Fibroblast of lung (primary cell): Measurements from ENCODE around the gene MRPS24. TPM values are rescaled to one million over a fixed set of nuclear protein-coding genes. Genes with fewer than 3 reads are reported as not detected.
A peak's percentile ranks its signal among the peaks of the same experiment; 100 is the strongest.
"Not testable (repeated sequence)": the region's sequence is repeated elsewhere in the genome, so short reads cannot be mapped to it uniquely, and the experiment has no call there.

Experiments
- DNase-seq, 2 donors: peaks; one replicate each; pipeline versions ENCODE4 v3.0.0 to v3.0.0-alpha.2; 2010; ENCODE audit warnings: low read depth in 2 of 2
- H2AFZ ChIP-seq: 2 replicates; pipeline ENCODE4 v1.5.1; 2012; ENCODE audit warnings: low read length, control low read depth, inconsistent platforms
- H3K27ac ChIP-seq: 2 replicates; pipeline ENCODE4 v1.5.1; 2011; ENCODE audit warnings: low read length, control low read depth; ENCODE audit not compliant: insufficient read depth
- H3K27me3 ChIP-seq: 2 replicates; pipeline ENCODE4 v1.5.1; 2011; ENCODE audit warnings: mild to moderate bottlenecking, low read length; ENCODE audit not compliant: control insufficient read depth, insufficient read depth
- H3K36me3 ChIP-seq: 2 replicates; pipeline ENCODE4 v1.5.1; 2011; ENCODE audit warnings: low read length; ENCODE audit not compliant: control insufficient read depth, insufficient read depth
- H3K4me1 ChIP-seq: 2 replicates; pipeline ENCODE4 v1.5.1; 2011; ENCODE audit warnings: low read length; ENCODE audit not compliant: control insufficient read depth, insufficient read depth; ENCODE audit errors: extremely low read depth
- H3K4me2 ChIP-seq: 2 replicates; pipeline ENCODE4 v1.5.1; 2011; ENCODE audit warnings: low read length, control low read depth; ENCODE audit not compliant: insufficient read depth; ENCODE audit errors: extremely low read depth
- H3K4me3 ChIP-seq, 4 experiments: fragments of 200-600 bp in 1 of 4; sonication (generic) in 1 of 4; replicated peaks in 1 of 4; 2 replicates each; pipeline ENCODE4 v1.5.1; 2011 to 2016; ENCODE audit warnings: low read length in 4 of 4, low read depth in 3 of 4, mild to moderate bottlenecking in 3 of 4, control low read depth in 2 of 4, inconsistent platforms in 1 of 4, mixed read lengths in 1 of 4; ENCODE audit not compliant: insufficient read depth in 1 of 4; ENCODE audit errors: control extremely low read depth in 1 of 4
- H3K79me2 ChIP-seq: 2 replicates; pipeline ENCODE4 v1.5.1; 2012; ENCODE audit warnings: mild to moderate bottlenecking, low read length, inconsistent platforms; ENCODE audit not compliant: control insufficient read depth, insufficient read depth
- H3K9ac ChIP-seq: 2 replicates; pipeline ENCODE4 v1.5.1; 2011; ENCODE audit warnings: mild to moderate bottlenecking, low read length, control low read depth; ENCODE audit not compliant: insufficient read depth
- H3K9me3 ChIP-seq: 2 replicates; pipeline ENCODE4 v1.5.1; 2012; ENCODE audit warnings: low read depth, low read length; ENCODE audit not compliant: control insufficient read depth, insufficient read depth
- H4K20me1 ChIP-seq: 2 replicates; pipeline ENCODE4 v1.5.1; 2011; ENCODE audit warnings: low read length; ENCODE audit not compliant: control insufficient read depth, insufficient read depth; ENCODE audit errors: extremely low read depth
- EZH2 ChIP-seq: IDR thresholded peaks from 2 replicates; pipeline ENCODE4 v1.5.1; 2012; ENCODE audit warnings: low read length, control low read depth, mild to moderate bottlenecking; ENCODE audit errors: missing control alignments
- polyA plus RNA-seq, 2 donors: library from polyadenylated mRNA; depleted of rRNA in 1 of 2; stranded (reverse) in 1 of 2; unstranded in 1 of 2; fragments of >200 nt; gene quantifications; 2 replicates each; pipeline ENCODE4 v1.2.1, GENCODE V29; 2011 to 2012; ENCODE audit warnings: missing spikeins in 1 of 2
- total RNA-seq: library from RNA; depleted of rRNA; stranded (reverse); fragments of >200 nt; gene quantifications from 2 replicates; pipeline ENCODE4 v1.2.1, GENCODE V29; 2014
- TF ChIP-seq, protein P1 (sequence below), 2 donors: IDR thresholded peaks in 1 of 2; conservative IDR thresholded peaks in 1 of 2; 1 replicate in 1 of 2; 2 replicates in 1 of 2; pipeline ENCODE4 v1.5.1; 2011 to 2012; ENCODE audit warnings: low read length in 2 of 2, control low read depth in 1 of 2, inconsistent platforms in 1 of 2, low read depth in 1 of 2, mild to moderate bottlenecking in 1 of 2

The MRPS24 gene
- total and polyA plus RNA-seq, 2 donors (not counting 1 experiment from before 2014, with no cell fraction given) = 105 to 109 TPM

DNA sequence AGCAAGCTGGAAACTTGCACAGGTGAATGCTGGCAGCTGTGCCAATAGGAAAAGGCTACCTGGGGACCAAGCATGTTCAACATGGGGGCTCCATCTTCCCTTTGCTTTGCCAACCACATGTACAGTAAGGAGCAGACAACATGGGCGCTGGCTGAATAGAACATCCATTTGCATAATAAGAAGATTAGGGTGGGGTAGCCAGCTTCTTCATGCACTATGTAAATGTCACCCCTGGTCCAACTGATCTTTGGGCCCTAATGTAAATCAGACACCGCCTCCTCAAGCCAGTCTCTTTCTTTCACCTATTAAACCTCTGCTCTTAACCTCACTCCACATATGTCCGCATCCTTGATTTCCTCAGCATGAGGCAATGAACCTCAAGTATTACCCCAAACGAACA is 26.0 kb downstream of the MRPS24 start:
- Histone ChIP-seq H2AFZ (no peak overlapping the region), H3K27ac (no peak overlapping the region), H3K9ac (no peak overlapping the region), H3K4me3 (no peak overlapping the region), H3K9me3 (no peaks in the 10 kb centered on the region), H4K20me1 (no peaks in the 10 kb centered on the region), H3K36me3 (no peaks in the 10 kb centered on the region), H3K27me3 (no peaks in the 10 kb centered on the region), H3K79me2 (no peaks in the 10 kb centered on the region), H3K4me2 (no peak overlapping the region), H3K4me1 (no peaks in the 10 kb centered on the region)
- TF ChIP-seq, protein P1, sequence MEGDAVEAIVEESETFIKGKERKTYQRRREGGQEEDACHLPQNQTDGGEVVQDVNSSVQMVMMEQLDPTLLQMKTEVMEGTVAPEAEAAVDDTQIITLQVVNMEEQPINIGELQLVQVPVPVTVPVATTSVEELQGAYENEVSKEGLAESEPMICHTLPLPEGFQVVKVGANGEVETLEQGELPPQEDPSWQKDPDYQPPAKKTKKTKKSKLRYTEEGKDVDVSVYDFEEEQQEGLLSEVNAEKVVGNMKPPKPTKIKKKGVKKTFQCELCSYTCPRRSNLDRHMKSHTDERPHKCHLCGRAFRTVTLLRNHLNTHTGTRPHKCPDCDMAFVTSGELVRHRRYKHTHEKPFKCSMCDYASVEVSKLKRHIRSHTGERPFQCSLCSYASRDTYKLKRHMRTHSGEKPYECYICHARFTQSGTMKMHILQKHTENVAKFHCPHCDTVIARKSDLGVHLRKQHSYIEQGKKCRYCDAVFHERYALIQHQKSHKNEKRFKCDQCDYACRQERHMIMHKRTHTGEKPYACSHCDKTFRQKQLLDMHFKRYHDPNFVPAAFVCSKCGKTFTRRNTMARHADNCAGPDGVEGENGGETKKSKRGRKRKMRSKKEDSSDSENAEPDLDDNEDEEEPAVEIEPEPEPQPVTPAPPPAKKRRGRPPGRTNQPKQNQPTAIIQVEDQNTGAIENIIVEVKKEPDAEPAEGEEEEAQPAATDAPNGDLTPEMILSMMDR (conservative IDR thresholded peaks at IDR 0.05 in 1 of 2, IDR thresholded peaks at IDR 0.05 in 1 of 2; ENCODE audit: low read depth in 1 of 2, low read length in 2 of 2) = no peak
- no peak for TF ChIP-seq EZH2
- no peak for DNase-seq

DNA sequence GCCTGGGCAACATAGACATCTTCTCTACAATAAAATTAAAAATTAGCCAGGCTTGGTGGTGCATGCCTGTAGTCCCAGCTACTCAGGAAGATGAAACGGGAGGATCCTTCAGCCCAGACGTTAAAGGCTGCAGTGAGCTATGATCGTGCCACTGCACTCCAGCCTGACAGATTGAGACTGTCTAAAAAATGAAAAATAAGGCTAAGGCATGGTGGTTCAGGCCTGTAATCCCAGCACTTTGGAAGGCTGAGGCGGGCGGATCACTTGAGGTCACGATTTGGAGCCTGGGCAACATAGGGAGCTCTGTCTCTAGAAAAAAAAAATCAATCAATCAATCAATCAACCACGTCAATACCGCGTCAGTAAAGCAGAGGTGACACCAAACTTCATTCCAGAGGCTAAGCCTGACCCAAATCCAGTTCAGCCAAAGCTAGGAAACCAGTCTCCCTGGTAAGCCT is 31.1 kb downstream of the MRPS24 start:
- no peaks in the 10 kb centered on the region for H3K36me3 ChIP-seq
- TF ChIP-seq, protein P1 (conservative IDR thresholded peaks at IDR 0.05 in 1 of 2, IDR thresholded peaks at IDR 0.05 in 1 of 2; ENCODE audit: low read depth in 1 of 2, low read length in 2 of 2) = no peak
- TF ChIP-seq EZH2 = no peak
- no peaks in the 10 kb centered on the region for H3K27me3 ChIP-seq
- H3K79me2 ChIP-seq = no peaks in the 10 kb centered on the region
- no peaks in the 10 kb centered on the region for H3K4me1 ChIP-seq
- no peak for DNase-seq
- no peaks in the 10 kb centered on the region for H4K20me1 ChIP-seq
- H3K4me3 ChIP-seq = peak overlapping the region in 2 of 4 experiments; percentile 35 to 43
- no peak overlapping the region for H3K27ac ChIP-seq
- H3K4me2 ChIP-seq = peak overlapping the region; percentile 79
- peak overlapping the region; percentile 93 for H2AFZ ChIP-seq
- H3K9ac ChIP-seq = no peak overlapping the region
- H3K9me3 ChIP-seq = no peaks in the 10 kb centered on the region

DNA sequence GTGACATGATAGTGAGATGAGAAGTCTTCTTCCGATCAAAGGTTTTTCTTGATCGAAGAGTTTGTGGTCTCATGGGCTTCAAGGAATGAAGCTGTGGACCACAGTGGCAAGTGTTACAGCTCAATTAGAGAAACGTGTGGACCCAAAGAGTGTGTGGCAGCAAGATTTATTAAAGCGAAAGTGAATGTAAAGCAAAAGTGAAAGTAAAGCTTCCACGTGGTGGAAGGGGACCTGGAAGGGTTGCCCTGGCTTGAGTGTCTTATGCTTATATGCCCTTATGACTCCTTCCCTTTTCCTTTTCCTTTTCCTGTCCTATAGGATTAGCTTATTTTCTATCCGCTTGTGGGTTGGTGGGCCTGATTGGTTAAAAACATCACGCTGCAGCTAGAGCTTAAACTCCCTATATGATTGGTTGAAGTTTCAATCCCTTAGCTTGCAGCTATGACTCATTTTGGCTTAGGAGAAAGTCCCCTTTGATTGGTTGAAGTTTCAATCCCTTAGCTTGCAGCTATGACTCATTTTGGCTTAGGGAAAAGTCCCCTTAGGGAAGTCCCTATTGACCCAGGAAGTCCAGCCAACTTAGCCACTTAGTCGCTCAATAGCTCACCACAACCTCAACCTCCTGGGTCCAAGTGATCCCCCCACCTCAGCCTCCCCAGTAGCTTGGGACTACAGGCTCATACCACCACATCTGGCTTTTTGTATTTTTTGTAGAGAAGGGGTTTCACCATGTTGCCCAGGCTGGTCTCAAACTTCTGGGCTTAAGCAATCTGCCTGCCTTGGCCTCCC is 34.7 kb downstream of the MRPS24 start:
- peak; percentile 27 to 32 for DNase-seq
- no peaks in the 10 kb centered on the region for H3K79me2 ChIP-seq
- no peak overlapping the region for H3K9ac ChIP-seq
- H3K4me1 ChIP-seq = no peaks in the 10 kb centered on the region
- no peak overlapping the region for H3K4me2 ChIP-seq
- no peaks in the 10 kb centered on the region for H3K36me3 ChIP-seq
- no peaks in the 10 kb centered on the region for H3K9me3 ChIP-seq
- no peaks in the 10 kb centered on the region for H4K20me1 ChIP-seq
- peak overlapping the region; percentile 17 for H2AFZ ChIP-seq
- H3K27me3 ChIP-seq = no peaks in the 10 kb centered on the region
- no peak overlapping the region for H3K4me3 ChIP-seq
- H3K27ac ChIP-seq = no peak overlapping the region
- no peak for TF ChIP-seq EZH2
- TF ChIP-seq, protein P1 (conservative IDR thresholded peaks at IDR 0.05 in 1 of 2, IDR thresholded peaks at IDR 0.05 in 1 of 2; ENCODE audit: low read depth in 1 of 2, low read length in 2 of 2) = no peak

- peaks cover 11% of the 10 kb centered on the region for H3K27me3 ChIP-seq
- H3K4me3 ChIP-seq, H3K36me3 ChIP-seq, H3K9me3 ChIP-seq, H4K20me1 ChIP-seq, H2AFZ ChIP-seq, H3K9ac ChIP-seq, H3K27ac ChIP-seq, H3K79me2 ChIP-seq, H3K4me2 ChIP-seq, DNase-seq, H3K4me1 ChIP-seq: not testable (repeated sequence)
Measured at GRCh38 chr7:43830917-43831316, 38.4 kb downstream of the MRPS24 start.
